H9 (cell line): Measurements from ENCODE around the gene MAN1A2. TPM values are rescaled to one million over a fixed set of nuclear protein-coding genes. Genes with fewer than 3 reads are reported as not detected.
"Not testable (repeated sequence)": the region's sequence is repeated elsewhere in the genome, so short reads cannot be mapped to it uniquely, and the experiment has no call there.

Source experiments
- DNase-seq: peaks from one replicate; pipeline ENCODE4 v3.0.0-alpha.2; 2017
- H2AFZ ChIP-seq: one replicate; pipeline ENCODE4 v1.6.1; 2013; ENCODE audit warnings: mild to moderate bottlenecking, low read length, control low read depth, moderate library complexity
- H2AK5ac ChIP-seq: 2 replicates; pipeline ENCODE4 v1.6.1; 2013; ENCODE audit warnings: low read length, control low read depth, mixed read lengths; ENCODE audit not compliant: insufficient read length
- H2BK120ac ChIP-seq: one replicate; pipeline ENCODE4 v1.6.1; 2013; ENCODE audit warnings: low read depth, mild to moderate bottlenecking, low read length, control low read depth, inconsistent platforms; ENCODE audit not compliant: poor library complexity, severe bottlenecking
- H2BK12ac ChIP-seq: 2 replicates; pipeline ENCODE4 v1.6.1; 2013; ENCODE audit warnings: low read length, control low read depth, mixed read lengths, low read depth; ENCODE audit not compliant: insufficient read length
- H2BK15ac ChIP-seq: 2 replicates; pipeline ENCODE4 v1.6.1; 2013; ENCODE audit warnings: low read depth, low read length, control low read depth
- H2BK20ac ChIP-seq: one replicate; pipeline ENCODE4 v1.6.1; 2013; ENCODE audit warnings: low read depth, mild to moderate bottlenecking, low read length, control low read depth, inconsistent platforms; ENCODE audit not compliant: poor library complexity, severe bottlenecking
- H2BK5ac ChIP-seq: 2 replicates; pipeline ENCODE4 v1.6.1; 2013; ENCODE audit warnings: low read length, control low read depth, mixed read lengths; ENCODE audit not compliant: insufficient read length
- H3K14ac ChIP-seq: 2 replicates; pipeline ENCODE4 v1.6.1; 2013; ENCODE audit warnings: low read length, control low read depth; ENCODE audit not compliant: insufficient read depth
- H3K18ac ChIP-seq: 2 replicates; pipeline ENCODE4 v1.6.1; 2013; ENCODE audit warnings: low read depth, mild to moderate bottlenecking, mixed read lengths, low read length, control low read depth; ENCODE audit not compliant: insufficient read length
- H3K23ac ChIP-seq: 2 replicates; pipeline ENCODE4 v1.6.1; 2013; ENCODE audit warnings: low read length, control low read depth, mixed read lengths, low read depth; ENCODE audit not compliant: insufficient read length
- H3K23me2 ChIP-seq: 2 replicates; pipeline ENCODE4 v1.6.1; 2013; ENCODE audit warnings: low read depth, mild to moderate bottlenecking, mixed read lengths, low read length, control low read depth; ENCODE audit not compliant: insufficient read length, poor library complexity, severe bottlenecking
- H3K27ac ChIP-seq: 2 replicates; pipeline ENCODE4 v1.5.1; 2013; ENCODE audit warnings: low read length, control low read depth, mixed read lengths, low read depth; ENCODE audit not compliant: insufficient read length
- H3K27me3 ChIP-seq: 2 replicates; pipeline ENCODE4 v1.6.1; 2013; ENCODE audit warnings: low read length, control low read depth, inconsistent platforms; ENCODE audit not compliant: insufficient read depth
- H3K4ac ChIP-seq: 2 replicates; pipeline ENCODE4 v1.6.1; 2013; ENCODE audit warnings: low read depth, mild to moderate bottlenecking, control low read depth, inconsistent platforms, low read length, moderate library complexity
- H3K4me1 ChIP-seq: 2 replicates; pipeline ENCODE4 v1.6.1; 2013; ENCODE audit warnings: low read length, control low read depth, inconsistent platforms; ENCODE audit not compliant: insufficient read depth
- H3K4me2 ChIP-seq: 2 replicates; pipeline ENCODE4 v1.6.1; 2013; ENCODE audit warnings: low read length, control low read depth, mixed read lengths; ENCODE audit not compliant: insufficient read length, insufficient read depth
- H3K56ac ChIP-seq: 2 replicates; pipeline ENCODE4 v1.6.1; 2013; ENCODE audit warnings: low read depth, mild to moderate bottlenecking, mixed read lengths, low read length, control low read depth; ENCODE audit not compliant: insufficient read length
- H3K79me1 ChIP-seq: 2 replicates; pipeline ENCODE4 v1.6.1; 2013; ENCODE audit warnings: low read depth, mild to moderate bottlenecking, moderate library complexity, low read length, control low read depth, inconsistent platforms; ENCODE audit not compliant: insufficient read depth, poor library complexity, severe bottlenecking
- H3K79me2 ChIP-seq: 2 replicates; pipeline ENCODE4 v1.6.1; 2013; ENCODE audit warnings: low read length, control low read depth, inconsistent platforms; ENCODE audit not compliant: insufficient read depth
- H3K9ac ChIP-seq: 2 replicates; pipeline ENCODE4 v1.6.1; 2013; ENCODE audit warnings: low read length, control low read depth, mixed read lengths; ENCODE audit not compliant: insufficient read length; ENCODE audit errors: extremely low read depth
- H3K9me3 ChIP-seq: one replicate; pipeline ENCODE4 v1.6.1; 2013; ENCODE audit warnings: low read depth, low read length, inconsistent platforms; ENCODE audit not compliant: control insufficient read depth
- H3T11ph ChIP-seq: one replicate; pipeline ENCODE4 v1.6.1; 2013; ENCODE audit warnings: mild to moderate bottlenecking, low read length, control low read depth, inconsistent platforms
- H4K20me1 ChIP-seq: one replicate; pipeline ENCODE4 v1.6.1; 2013; ENCODE audit not compliant: control insufficient read depth, insufficient read length, insufficient read depth
- H4K5ac ChIP-seq: 2 replicates; pipeline ENCODE4 v1.6.1; 2013; ENCODE audit warnings: low read depth, mild to moderate bottlenecking, mixed read lengths, low read length, control low read depth; ENCODE audit not compliant: insufficient read length
- H4K8ac ChIP-seq: replicated peaks from 2 replicates; pipeline ENCODE4 v1.6.1; 2013; ENCODE audit warnings: low read length, control low read depth, mixed read lengths, low read depth; ENCODE audit not compliant: insufficient read length
- H4K91ac ChIP-seq: 2 replicates; pipeline ENCODE4 v1.6.1; 2013; ENCODE audit warnings: low read depth, mild to moderate bottlenecking, moderate library complexity, mixed read lengths, low read length, control low read depth; ENCODE audit not compliant: insufficient read length
- H3K27ac Mint-ChIP-seq, 3 experiments: 2 replicates in 2 of 3; 3 replicates in 1 of 3; pipeline ENCODE4 v1.8.0; 2020 to 2021; ENCODE audit warnings: mixed read lengths in 3 of 3, mild to moderate bottlenecking in 1 of 3, moderate library complexity in 1 of 3
- H3K27me3 Mint-ChIP-seq: 2 replicates; pipeline ENCODE4 v1.8.0; 2021; ENCODE audit warnings: low read depth, mild to moderate bottlenecking, moderate library complexity, mixed read lengths
- H3K36me3 Mint-ChIP-seq, 3 experiments: 2 replicates in 2 of 3; 3 replicates in 1 of 3; pipeline ENCODE4 v1.8.0; 2020 to 2021; ENCODE audit warnings: low read depth in 3 of 3, mixed read lengths in 3 of 3; ENCODE audit not compliant: insufficient read depth in 1 of 3
- H3K4me1 Mint-ChIP-seq, 2 experiments: 2 replicates each; pipeline ENCODE4 v1.8.0; 2020; ENCODE audit warnings: mixed read lengths in 2 of 2
- H3K4me3 Mint-ChIP-seq, 2 experiments: 2 replicates in 1 of 2; 3 replicates in 1 of 2; pipeline ENCODE4 v1.8.0; 2020 to 2021; ENCODE audit warnings: mild to moderate bottlenecking in 2 of 2, mixed read lengths in 2 of 2, moderate library complexity in 1 of 2
- H3K9me3 Mint-ChIP-seq, 2 experiments: 2 replicates in 1 of 2; 3 replicates in 1 of 2; pipeline ENCODE4 v1.8.0; 2020; ENCODE audit warnings: mild to moderate bottlenecking in 2 of 2, mixed read lengths in 2 of 2, moderate library complexity in 1 of 2
- CTCF ChIP-seq: fragments of 200-600 bp; sonication (generic); conservative IDR thresholded peaks from 3 replicates; pipeline ENCODE4 v1.8.0; 2021; ENCODE audit warnings: antibody characterized with exemption, mild to moderate bottlenecking
- WGBS: extraction: QIAGEN DNeasy Blood & Tissue Kit; methylation state at CpG from one replicate; pipeline ENCODE4 v1.1.7; 2013; ENCODE audit warnings: missing lambda C conversion rate, low lambda C conversion rate, mixed read lengths; ENCODE audit not compliant: insufficient read length; ENCODE audit errors: extremely low coverage; 5-methylcytosine and 5-hydroxymethylcytosine counted together
- total RNA-seq: library from RNA; stranded (reverse); gene quantifications from 2 replicates; pipeline ENCODE4 v1.2.1, GENCODE V29; 2021

Gene MAN1A2
- total RNA-seq, 1 experiment from 2014 or later, result 24.0 TPM

- Histone ChIP-seq H3K14ac (no peak overlapping the region), H2AK5ac (no peak overlapping the region), H3K9ac (no peak overlapping the region), H2BK20ac (no peak overlapping the region), H3K4me1 (no peaks in the 10 kb centered on the region), H2BK5ac (no peak overlapping the region), H3K4me2 (no peak overlapping the region), H3K27me3 (no peaks in the 10 kb centered on the region), H3K79me2 (no peaks in the 10 kb centered on the region), H3K9me3 (no peaks in the 10 kb centered on the region), H2BK12ac (no peak overlapping the region), H3K4ac (no peak overlapping the region), H4K8ac (no peak overlapping the region), H4K20me1 (no peaks in the 10 kb centered on the region), H2BK120ac (no peak overlapping the region), H2BK15ac (no peak overlapping the region), H3K56ac (no peak overlapping the region), H3K18ac (no peak overlapping the region), H3K79me1 (no peaks in the 10 kb centered on the region), H3K23me2 (no peaks in the 10 kb centered on the region), H2AFZ (no peak overlapping the region), H4K91ac (no peak overlapping the region), H3K27ac (no peak overlapping the region), H4K5ac (no peak overlapping the region), H3K23ac (no peak overlapping the region), H3T11ph (no peak overlapping the region)
- H3K27me3 Mint-ChIP-seq, result no peaks in the 10 kb centered on the region
- no peak overlapping the region for H3K27ac Mint-ChIP-seq
- TF ChIP-seq CTCF, result no peak
- DNase-seq, result no peak
- no peak overlapping the region for H3K4me3 Mint-ChIP-seq
- peaks cover 2 to 12% (median 10%) of the 10 kb centered on the region in 3 experiments; a peak in 4 of 7 replicates for H3K36me3 Mint-ChIP-seq
- no peaks in the 10 kb centered on the region for H3K4me1 Mint-ChIP-seq
- H3K9me3 Mint-ChIP-seq, result peaks cover 0 to 5% of the 10 kb centered on the region in 2 experiments; a peak in 2 of 5 replicates
Observed at GRCh38 chr1:117473063-117473462, 105.8 kb downstream of the MAN1A2 start.

- not testable (repeated sequence) for H3K27me3 Mint-ChIP-seq, H3K4me3 Mint-ChIP-seq
Observed at GRCh38 chr1:117475495-117475894, 108.2 kb downstream of the MAN1A2 start.

More at GRCh38 chr1:117475495-117475894, 108.2 kb downstream of the MAN1A2 start:
- H3K4me1 Mint-ChIP-seq, H4K20me1 ChIP-seq, H3K23ac ChIP-seq, H2AFZ ChIP-seq, H2BK12ac ChIP-seq, H3K18ac ChIP-seq, H3K56ac ChIP-seq, H3K4me1 ChIP-seq, H3K14ac ChIP-seq, H3K4me2 ChIP-seq, H2BK120ac ChIP-seq, H2BK20ac ChIP-seq, H4K8ac ChIP-seq, H2AK5ac ChIP-seq, H3T11ph ChIP-seq, H3K4ac ChIP-seq, H3K79me1 ChIP-seq, H3K9me3 Mint-ChIP-seq, H3K27ac Mint-ChIP-seq, H3K27me3 ChIP-seq, H4K5ac ChIP-seq, H3K27ac ChIP-seq, H2BK5ac ChIP-seq, H3K36me3 Mint-ChIP-seq, DNase-seq, H3K79me2 ChIP-seq, H3K23me2 ChIP-seq, H2BK15ac ChIP-seq, H3K9me3 ChIP-seq, H4K91ac ChIP-seq, H3K9ac ChIP-seq: not testable (repeated sequence)
- no CpG with 5 or more reads among the region's 2 CpGs for WGBS
